ENCODE results near the gene LMX1B. TPM values are rescaled to one million over a fixed set of nuclear protein-coding genes. Genes with fewer than 3 reads are reported as not detected.

Gene LMX1B
- total RNA-seq, 1 experiment from 2014 or later: 0.55 TPM

DNA sequence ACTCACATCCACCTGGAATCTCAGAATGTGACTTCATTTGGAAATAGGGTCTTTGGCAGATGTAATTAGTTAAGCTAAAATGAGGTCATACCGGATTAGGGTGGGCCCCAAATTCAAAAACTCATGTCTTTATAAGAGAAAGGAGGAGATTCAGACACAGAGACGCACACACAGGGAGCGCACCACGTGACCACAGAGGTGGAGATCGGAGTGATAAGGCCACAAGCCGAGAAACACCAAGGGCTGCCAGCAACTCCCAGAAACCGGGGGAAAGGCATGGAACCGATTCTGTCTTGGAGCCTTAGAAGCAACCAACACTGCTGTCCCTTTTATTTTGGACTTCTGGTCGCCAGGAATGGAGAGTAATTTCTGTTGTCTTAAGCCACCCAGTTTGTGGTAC, 31.8 kb upstream of the LMX1B start:
- ChIA-PET POLR2A (ENCODE audit: unreplicated experiment) (no interaction called here), CTCF (no interaction called here)
- intact Hi-C loops (cut with micrococcal nuclease): no loop called here
- H3K9ac ChIP-seq (ENCODE audit: low read length): no peak overlapping the region
- no peaks in the 10 kb centered on the region for H3K9me2 ChIP-seq (replicated peaks; ENCODE audit: low read length)
- ATAC-seq: no peak
- TF ChIP-seq EZH2phosphoT487 (IDR thresholded peaks at IDR 0.05; ENCODE audit: borderline replicate concordance, low read length): no peak
- TF ChIP-seq EZH2 (IDR thresholded peaks at IDR 0.05; ENCODE audit: low read length, unreplicated experiment): no peak
- no TSS peak for BruUV-seq (replicated peaks)
- H2AFZ ChIP-seq (ENCODE audit: low read length): no peak overlapping the region
- H3K27ac ChIP-seq (ENCODE audit: low read length): no peak overlapping the region
- no peak overlapping the region for H3K4me2 ChIP-seq (ENCODE audit: low read length)
- no peak overlapping the region for H3K4me3 ChIP-seq (ENCODE audit: low read length)
- H3K79me2 ChIP-seq (ENCODE audit: low read length): no peaks in the 10 kb centered on the region
- no peaks in the 10 kb centered on the region for H3K9me3 ChIP-seq (ENCODE audit: low read length)
- no peaks in the 10 kb centered on the region for H3K36me3 ChIP-seq (ENCODE audit: low read depth, low read length)
- H3K4me1 ChIP-seq (ENCODE audit: insufficient read depth, low read length): no peaks in the 10 kb centered on the region
- no peaks in the 10 kb centered on the region for H3F3A ChIP-seq (ENCODE audit: low read length, unreplicated experiment)
- peaks cover 15% of the 10 kb centered on the region; the same call in 1 of the 2 replicates for H3K27me3 ChIP-seq (ENCODE audit: low read length)
- H4K20me1 ChIP-seq (ENCODE audit: low read length): no peaks in the 10 kb centered on the region
- DNase-seq: no peak

DNA sequence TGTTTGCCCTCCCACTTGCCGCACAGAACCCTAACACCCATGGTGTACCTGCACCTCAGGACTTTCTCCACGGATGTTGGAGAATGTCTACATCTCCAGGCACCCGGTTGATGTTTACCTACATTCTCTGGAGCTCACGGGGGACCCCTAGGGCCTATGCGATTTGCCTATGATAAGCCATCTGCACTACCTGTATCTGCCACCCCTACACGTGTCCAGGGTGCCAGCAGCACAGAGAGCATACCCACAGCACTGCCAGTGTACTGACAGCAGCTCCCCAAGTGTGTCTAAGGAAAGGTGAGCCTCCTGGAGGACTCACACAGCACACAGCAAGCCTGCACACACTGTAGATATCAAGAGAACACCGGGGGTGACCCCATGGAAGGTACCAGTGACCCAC, 31.3 kb upstream of the LMX1B start:
- Histone ChIP-seq H3K27me3 (ENCODE audit: low read length) (peaks cover 12% of the 10 kb centered on the region; the same call in 1 of the 2 replicates), H3K79me2 (ENCODE audit: low read length) (no peaks in the 10 kb centered on the region), H3K9ac (ENCODE audit: low read length) (no peak overlapping the region), H3K4me2 (ENCODE audit: low read length) (no peak overlapping the region), H4K20me1 (ENCODE audit: low read length) (no peaks in the 10 kb centered on the region), H2AFZ (ENCODE audit: low read length) (no peak overlapping the region), H3K9me3 (ENCODE audit: low read length) (no peaks in the 10 kb centered on the region), H3K4me3 (ENCODE audit: low read length) (no peak overlapping the region), H3K9me2 (replicated peaks; ENCODE audit: low read length) (no peaks in the 10 kb centered on the region), H3F3A (ENCODE audit: low read length, unreplicated experiment) (no peaks in the 10 kb centered on the region), H3K36me3 (ENCODE audit: low read depth, low read length) (no peaks in the 10 kb centered on the region), H3K4me1 (ENCODE audit: insufficient read depth, low read length) (no peaks in the 10 kb centered on the region), H3K27ac (ENCODE audit: low read length) (no peak overlapping the region)
- CTCF ChIA-PET: no interaction called here
- TF ChIP-seq EZH2phosphoT487 (IDR thresholded peaks at IDR 0.05; ENCODE audit: borderline replicate concordance, low read length): no peak
- TF ChIP-seq, protein P1, sequence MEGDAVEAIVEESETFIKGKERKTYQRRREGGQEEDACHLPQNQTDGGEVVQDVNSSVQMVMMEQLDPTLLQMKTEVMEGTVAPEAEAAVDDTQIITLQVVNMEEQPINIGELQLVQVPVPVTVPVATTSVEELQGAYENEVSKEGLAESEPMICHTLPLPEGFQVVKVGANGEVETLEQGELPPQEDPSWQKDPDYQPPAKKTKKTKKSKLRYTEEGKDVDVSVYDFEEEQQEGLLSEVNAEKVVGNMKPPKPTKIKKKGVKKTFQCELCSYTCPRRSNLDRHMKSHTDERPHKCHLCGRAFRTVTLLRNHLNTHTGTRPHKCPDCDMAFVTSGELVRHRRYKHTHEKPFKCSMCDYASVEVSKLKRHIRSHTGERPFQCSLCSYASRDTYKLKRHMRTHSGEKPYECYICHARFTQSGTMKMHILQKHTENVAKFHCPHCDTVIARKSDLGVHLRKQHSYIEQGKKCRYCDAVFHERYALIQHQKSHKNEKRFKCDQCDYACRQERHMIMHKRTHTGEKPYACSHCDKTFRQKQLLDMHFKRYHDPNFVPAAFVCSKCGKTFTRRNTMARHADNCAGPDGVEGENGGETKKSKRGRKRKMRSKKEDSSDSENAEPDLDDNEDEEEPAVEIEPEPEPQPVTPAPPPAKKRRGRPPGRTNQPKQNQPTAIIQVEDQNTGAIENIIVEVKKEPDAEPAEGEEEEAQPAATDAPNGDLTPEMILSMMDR (conservative IDR thresholded peaks at IDR 0.05; ENCODE audit: low read depth, low read length): no peak
- no peak for TF ChIP-seq EZH2 (IDR thresholded peaks at IDR 0.05; ENCODE audit: low read length, unreplicated experiment)
- BruUV-seq (replicated peaks): no TSS peak
- no peak for ATAC-seq
- POLR2A ChIA-PET (ENCODE audit: unreplicated experiment): no interaction called here
- no peak for DNase-seq
- intact Hi-C loops (cut with micrococcal nuclease): no loop called here

DNA sequence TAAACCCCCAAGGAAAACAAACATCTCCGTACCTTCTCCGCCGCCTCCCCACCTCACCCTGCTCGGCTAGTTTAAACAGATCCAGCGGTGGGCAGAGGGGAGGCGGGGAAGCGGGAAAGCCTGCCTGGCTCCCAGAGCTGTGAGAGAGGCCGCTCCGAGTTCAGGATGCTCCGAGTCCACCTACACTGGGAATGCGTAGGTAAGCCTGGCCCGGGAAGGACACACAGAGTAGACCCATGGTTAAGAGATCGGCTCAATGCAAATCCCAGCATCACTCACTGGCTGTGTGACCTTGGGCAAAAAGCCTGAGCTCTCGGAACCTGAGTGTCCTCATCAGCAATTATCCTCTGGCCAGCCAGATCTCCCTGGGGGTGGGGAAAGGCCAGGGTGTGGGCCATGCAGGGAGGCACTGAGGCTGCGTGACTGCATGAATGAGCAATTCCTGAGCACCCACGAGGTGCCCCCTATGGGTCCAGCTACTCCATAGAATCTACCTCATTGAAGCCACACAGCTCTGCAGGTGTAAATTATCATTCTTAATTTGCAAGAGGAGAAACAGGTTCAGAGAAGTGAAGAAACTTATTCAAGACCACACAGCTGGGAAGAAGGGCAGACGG, 30.5 kb upstream of the LMX1B start:
- no peaks in the 10 kb centered on the region for H3K36me3 ChIP-seq (ENCODE audit: low read depth, low read length)
- H3F3A ChIP-seq (ENCODE audit: low read length, unreplicated experiment): no peaks in the 10 kb centered on the region
- no peak for DNase-seq
- intact Hi-C loops (cut with micrococcal nuclease): no loop called here
- BruUV-seq (replicated peaks): no TSS peak
- H3K9me3 ChIP-seq (ENCODE audit: low read length): no peaks in the 10 kb centered on the region
- no peaks in the 10 kb centered on the region for H4K20me1 ChIP-seq (ENCODE audit: low read length)
- no peaks in the 10 kb centered on the region for H3K79me2 ChIP-seq (ENCODE audit: low read length)
- CTCF ChIA-PET: interaction anchor here (0.6 kb wide), 1 partner anchor 17 kb away, joined by 4 read pairs; no protein-coding TSS in a partner anchor
- no peaks in the 10 kb centered on the region for H3K9me2 ChIP-seq (replicated peaks; ENCODE audit: low read length)
- TF ChIP-seq EZH2phosphoT487 (IDR thresholded peaks at IDR 0.05; ENCODE audit: borderline replicate concordance, low read length): no peak
- TF ChIP-seq EZH2 (IDR thresholded peaks at IDR 0.05; ENCODE audit: low read length, unreplicated experiment): no peak
- TF ChIP-seq, protein P1 (conservative IDR thresholded peaks at IDR 0.05; ENCODE audit: low read depth, low read length): no peak
- no peak overlapping the region for H2AFZ ChIP-seq (ENCODE audit: low read length)
- H3K4me2 ChIP-seq (ENCODE audit: low read length): no peak overlapping the region
- no peaks in the 10 kb centered on the region for H3K4me1 ChIP-seq (ENCODE audit: insufficient read depth, low read length)
- ATAC-seq: no peak
- peaks cover 8% of the 10 kb centered on the region; the same call in 1 of the 2 replicates for H3K27me3 ChIP-seq (ENCODE audit: low read length)
- H3K4me3 ChIP-seq (ENCODE audit: low read length): no peak overlapping the region
- H3K27ac ChIP-seq (ENCODE audit: low read length): no peak overlapping the region
- H3K9ac ChIP-seq (ENCODE audit: low read length): no peak overlapping the region
- POLR2A ChIA-PET (ENCODE audit: unreplicated experiment): no interaction called here
